Middle frontal gyrus (tissue), 1 donor: ENCODE measurements around the gene KRT35.

Experiments used
- DNase-seq: peaks from one replicate; pipeline ENCODE4 v3.0.0-alpha.2; 2015; ENCODE audit warnings: low spot score; ENCODE audit errors: extremely low spot score

Gene KRT35

GRCh38 chr17:41512546-41513167 is 31.7 kb upstream of the KRT35 start:
- DNase-seq, result no peak

GRCh38 chr17:41511716-41512115 is 30.8 kb upstream of the KRT35 start:
- no peak for DNase-seq

GRCh38 chr17:41511116-41511515 is 30.2 kb upstream of the KRT35 start:
- no peak for DNase-seq

DNA sequence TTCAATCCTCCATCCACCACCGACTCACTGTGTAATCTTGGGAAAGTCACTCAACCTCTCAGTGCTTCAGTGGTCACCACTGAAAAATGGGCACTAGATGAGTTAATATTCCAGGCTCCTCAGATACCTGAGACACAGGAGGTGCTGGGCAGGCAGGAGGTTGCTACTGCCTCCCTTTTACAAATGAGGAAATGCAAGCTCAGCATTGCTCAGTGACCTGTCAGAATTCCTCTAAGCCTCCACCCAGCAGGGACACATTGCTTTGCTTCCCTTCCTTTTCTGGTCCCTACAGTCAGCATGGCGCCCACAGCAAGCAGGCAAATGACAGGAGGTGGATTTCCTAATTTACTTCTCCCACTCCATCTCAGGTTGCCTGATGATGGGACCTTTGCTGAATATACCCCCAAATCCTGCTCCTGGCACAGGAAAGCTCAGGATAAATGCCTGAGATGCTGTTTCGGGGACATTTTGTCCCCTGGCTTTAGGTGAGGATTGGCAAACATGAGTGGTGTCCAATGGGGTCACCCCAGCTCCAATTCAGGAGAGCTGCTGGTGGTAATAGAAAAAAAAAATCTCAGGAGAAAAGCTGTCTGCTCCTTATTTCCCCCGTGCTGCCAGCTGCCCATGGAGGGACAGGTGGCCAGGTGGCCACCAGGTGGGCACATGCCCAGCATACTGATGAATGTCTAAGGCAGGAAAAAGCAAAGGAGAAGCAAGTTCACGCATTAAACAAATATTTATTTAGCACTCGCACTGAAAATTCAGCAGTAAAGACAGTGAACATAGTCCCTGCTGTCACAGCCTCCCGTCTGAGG is 29.5 kb upstream of the KRT35 start:
- no peak for DNase-seq

GRCh38 chr17:41507315-41507880 is 26.4 kb upstream of the KRT35 start:
- DNase-seq, result no peak

DNA sequence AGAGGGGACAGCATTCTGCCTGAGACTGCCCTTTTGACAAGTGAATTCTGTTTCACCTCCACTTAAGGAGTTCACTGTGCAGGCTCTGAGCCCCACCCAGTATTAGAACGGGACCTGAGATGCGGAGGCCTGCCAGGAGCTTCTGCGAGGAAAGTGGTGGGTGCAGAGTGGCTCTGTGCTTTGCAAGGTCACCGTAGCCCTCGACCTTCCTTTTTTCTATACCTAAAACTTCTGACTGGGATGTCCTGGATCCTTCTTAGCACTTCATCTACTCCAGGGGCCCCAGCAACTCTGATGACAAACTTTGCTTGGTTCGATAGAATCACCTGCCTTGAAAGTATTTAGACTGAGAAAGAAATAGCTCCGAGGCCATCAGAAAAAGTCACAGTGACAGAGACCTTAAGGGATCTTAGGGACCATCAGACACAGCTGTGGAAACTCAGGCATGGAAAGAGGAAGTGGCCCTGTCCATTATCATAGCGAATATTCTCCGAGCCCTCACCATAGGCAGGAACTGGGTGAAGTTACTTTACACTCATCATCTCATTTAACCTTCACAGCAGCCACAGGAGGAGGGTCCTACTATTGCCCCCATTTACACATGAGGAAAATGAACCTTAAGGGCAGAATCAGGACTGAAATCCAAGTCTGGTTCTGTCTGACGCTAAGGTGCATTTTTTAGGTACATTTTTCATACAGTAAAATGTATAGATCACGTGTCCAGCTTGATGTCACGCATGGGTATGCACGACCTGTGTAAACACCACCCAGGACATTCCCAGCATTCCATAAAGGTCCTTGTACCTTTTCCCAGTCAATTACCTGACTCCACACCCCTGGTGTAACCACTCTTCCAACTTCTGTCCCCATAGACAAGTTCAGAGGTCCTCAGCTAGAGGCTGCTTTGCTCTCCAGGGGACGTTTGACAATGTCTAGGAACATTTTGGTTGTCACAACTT is 25.1 kb upstream of the KRT35 start:
- DNase-seq, result no peak

GRCh38 chr17:41505007-41505808 is 24.3 kb upstream of the KRT35 start, which contains the start of gene KRT13:
Gene KRT13 (minus strand): TSS chr17:41505612. CDS start chr17:41505550, 62 bp downstream.
- no peak for DNase-seq

- no peak for DNase-seq
Measured at GRCh38 chr17:41504246-41504977, 23.5 kb upstream of the KRT35 start.

- DNase-seq, result no peak
Measured at GRCh38 chr17:41503202-41503601, 22.3 kb upstream of the KRT35 start.

DNA sequence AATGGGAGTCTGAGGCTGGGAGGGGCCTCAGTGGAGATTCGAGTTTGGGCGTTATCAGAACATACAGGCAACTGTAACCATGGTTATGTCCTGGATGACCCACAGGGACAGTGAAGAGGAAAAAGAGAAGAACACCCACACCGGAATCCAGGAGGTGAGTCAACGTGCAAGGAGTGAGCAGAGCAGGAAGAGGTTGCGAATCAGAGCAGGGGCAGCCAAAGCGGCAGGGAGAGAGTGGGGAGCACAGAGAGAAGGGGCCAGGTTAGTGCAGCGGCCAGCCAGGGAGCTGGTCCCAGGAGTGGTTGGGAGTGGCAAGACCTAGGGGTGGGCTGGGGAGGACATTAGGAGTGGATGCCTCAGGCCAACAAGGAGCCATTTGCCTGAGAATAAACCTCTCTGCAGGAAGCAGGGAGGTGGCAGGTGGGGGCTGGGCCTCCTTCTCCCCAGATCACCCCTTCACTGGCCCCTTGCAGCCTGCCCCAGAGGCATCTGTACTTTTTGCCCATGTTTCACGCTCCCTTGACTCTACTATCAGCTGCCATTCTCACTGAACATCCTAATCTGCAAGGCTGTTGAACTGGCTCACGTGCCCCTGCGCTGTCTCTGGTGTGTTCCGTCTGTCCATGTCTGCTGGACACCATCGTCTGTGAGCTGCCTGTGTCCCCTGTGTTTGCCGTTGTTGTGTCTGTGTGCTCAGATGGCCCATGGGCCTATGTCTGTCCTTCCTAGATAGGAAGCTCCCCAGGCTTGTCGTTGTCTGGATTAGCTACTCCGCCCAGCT is 19.4 kb upstream of the KRT35 start:
- DNase-seq, result no peak

DNA sequence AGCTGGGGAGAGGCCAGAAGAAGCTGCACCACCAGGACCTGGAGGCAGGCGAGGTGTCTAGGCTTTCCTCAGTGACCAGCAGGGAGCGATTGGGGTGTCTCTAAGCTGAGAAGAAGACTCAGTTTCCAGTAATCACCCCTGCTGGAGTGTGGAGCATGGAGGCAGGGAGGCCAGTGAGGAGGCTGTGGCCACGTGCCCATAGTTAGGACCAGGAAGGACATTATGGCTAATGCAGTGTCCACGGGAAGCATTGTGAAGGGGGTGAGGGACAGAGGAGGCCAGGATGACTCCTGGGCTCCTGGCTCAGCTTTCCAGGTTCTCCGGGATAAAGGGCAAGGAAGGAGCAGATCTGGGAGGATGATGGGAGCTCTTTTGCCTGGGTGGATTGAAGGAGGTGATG is 18.8 kb upstream of the KRT35 start:
- DNase-seq, result no peak

GRCh38 chr17:41498276-41498675 is 17.3 kb upstream of the KRT35 start:
- no peak for DNase-seq

DNA sequence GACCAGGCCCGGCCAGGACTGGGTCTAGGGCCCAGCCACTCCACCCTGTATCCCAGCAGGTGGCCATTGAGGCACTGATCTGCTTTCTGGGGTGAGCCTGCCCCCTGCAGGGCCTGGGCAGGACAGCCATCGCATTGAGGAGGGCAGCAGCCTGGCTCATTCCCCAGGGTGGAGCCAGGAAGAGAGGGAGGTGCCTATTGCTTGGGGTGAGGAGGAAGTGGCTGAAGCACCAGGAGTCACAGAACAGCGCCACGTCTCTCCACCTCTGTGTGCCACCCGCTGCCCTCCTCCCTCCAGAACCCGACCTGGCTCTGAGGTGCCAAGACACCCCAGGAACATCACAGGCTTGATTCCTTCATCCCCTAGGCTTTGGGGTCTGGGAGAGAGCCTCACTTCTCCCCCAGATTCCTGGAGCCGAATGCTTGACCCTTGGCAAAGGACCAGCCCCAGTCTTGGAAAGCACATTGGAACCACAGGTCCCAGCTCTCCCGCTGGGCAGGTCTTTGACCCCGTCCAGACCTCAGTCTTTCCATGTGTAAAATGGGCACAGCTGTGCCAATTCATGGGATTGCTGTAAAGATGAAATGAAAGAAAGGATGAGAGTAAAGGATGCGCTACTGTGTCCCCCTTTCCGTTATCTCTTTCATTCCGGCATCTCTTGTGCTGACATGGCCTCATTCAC is 16.0 kb upstream of the KRT35 start:
- no peak for DNase-seq

DNA sequence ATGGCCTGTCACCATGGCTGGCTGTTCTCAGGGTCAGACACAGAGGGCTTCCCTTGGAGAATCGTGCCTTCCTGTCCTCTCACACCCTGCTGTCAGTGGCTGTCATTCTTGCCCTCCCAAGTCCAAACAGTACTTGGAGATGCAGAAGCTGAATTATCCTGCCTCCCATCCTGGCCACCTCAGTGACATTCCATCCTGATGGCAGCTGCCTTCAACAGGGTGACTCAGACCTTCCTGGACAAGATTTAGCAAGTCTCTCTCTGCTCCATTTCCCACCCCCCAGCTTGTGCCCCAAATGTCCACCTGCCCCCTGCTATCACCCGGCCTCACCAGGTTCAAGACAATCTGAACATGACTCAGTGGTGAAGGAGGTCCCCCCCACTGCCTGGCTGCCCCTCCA is 13.6 kb upstream of the KRT35 start:
- no peak for DNase-seq

DNA sequence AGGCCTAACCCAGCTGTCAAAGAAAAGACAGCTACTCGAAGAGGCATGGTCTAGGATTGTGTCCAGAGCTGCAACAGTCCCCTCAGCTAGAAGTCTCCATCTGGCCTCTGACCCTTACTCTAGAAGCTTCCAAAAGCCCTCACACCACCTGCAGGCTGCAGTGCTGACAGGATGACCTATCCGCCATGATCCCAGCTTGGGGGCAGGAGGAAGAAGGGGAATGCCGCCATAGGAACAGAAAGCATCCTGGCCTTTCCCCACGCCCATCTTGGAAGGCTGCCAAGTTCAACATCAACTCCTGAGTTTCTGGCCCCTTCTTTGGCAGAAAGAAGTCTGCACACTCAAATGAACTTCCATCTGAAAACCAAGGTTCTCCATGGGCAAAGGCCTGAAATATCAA is 11.8 kb upstream of the KRT35 start:
- no peak for DNase-seq

DNA sequence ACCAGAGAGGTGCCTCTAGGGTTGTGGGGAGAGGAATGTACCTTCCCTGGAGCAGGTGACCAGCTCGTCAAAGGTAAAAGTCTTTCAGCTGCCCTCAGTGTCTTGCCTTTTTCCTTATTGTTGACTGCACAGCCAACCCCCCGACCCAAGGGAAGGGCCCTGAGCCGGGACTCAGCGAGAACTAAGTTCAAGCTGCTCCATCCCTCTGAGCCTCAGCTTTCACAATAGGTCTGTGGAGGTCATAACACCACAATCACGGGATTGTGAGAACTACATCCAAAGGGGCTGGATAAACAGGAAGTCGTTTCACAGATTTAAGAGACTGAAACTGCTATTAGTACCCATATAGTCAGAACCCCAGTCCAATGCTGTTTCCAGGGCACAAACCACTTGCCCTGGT is 11.4 kb upstream of the KRT35 start:
- DNase-seq, result no peak

GRCh38 chr17:41491476-41491875 is 10.5 kb upstream of the KRT35 start:
- no peak for DNase-seq
